Measurements from ENCODE around the gene PAQR4. TPM values are rescaled to one million over a fixed set of nuclear protein-coding genes. Genes with fewer than 3 reads are reported as not detected.

Gene PAQR4
- total RNA-seq, 4 donors from 2014 or later = 2.9 to 18.8 (median 8.0) TPM

DNA sequence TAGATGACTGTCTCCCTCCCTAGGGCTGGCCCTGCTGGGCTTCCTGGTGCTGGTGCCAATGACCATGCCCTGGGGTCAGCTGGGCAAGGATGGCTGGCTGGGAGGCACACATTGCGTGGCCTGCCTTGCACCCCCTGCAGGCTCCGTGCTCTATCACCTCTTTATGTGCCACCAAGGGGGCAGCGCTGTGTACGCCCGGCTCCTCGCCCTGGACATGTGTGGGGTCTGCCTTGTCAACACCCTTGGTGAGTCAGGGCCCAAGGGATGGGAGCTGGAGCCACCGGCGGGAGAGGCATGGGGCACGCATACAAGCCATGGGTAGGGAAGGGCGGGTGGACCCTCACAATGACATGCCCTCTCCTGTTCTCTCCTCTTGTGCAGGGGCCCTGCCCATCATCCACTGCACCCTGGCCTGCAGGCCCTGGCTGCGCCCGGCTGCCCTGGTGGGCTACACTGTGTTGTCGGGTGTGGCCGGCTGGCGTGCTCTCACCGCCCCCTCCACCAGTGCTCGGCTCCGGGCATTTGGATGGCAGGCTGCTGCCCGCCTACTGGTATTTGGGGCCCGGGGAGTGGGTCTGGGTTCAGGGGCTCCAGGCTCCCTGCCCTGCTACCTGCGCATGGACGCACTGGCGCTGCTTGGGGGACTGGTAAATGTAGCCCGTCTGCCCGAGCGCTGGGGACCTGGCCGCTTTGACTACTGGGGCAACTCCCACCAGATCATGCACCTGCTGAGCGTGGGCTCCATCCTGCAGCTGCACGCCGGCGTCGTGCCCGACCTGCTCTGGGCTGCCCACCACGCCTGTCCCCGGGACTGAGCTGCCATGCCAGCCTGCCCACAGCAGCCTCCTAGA lies 2.2 kb downstream of the PAQR4 start:
- TF ChIP-seq, protein P1, sequence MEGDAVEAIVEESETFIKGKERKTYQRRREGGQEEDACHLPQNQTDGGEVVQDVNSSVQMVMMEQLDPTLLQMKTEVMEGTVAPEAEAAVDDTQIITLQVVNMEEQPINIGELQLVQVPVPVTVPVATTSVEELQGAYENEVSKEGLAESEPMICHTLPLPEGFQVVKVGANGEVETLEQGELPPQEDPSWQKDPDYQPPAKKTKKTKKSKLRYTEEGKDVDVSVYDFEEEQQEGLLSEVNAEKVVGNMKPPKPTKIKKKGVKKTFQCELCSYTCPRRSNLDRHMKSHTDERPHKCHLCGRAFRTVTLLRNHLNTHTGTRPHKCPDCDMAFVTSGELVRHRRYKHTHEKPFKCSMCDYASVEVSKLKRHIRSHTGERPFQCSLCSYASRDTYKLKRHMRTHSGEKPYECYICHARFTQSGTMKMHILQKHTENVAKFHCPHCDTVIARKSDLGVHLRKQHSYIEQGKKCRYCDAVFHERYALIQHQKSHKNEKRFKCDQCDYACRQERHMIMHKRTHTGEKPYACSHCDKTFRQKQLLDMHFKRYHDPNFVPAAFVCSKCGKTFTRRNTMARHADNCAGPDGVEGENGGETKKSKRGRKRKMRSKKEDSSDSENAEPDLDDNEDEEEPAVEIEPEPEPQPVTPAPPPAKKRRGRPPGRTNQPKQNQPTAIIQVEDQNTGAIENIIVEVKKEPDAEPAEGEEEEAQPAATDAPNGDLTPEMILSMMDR (IDR thresholded peaks at IDR 0.05) = no peak
- no peak for TF ChIP-seq POLR2A (IDR thresholded peaks at IDR 0.05)
- no peak for DNase-seq
- no peak overlapping the region for H3K4me3 ChIP-seq
- peaks cover 0 to 6% (median 0%) of the 10 kb centered on the region in 3 donors for H3K36me3 ChIP-seq
- H3K4me1 ChIP-seq = peaks cover 18 to 51% (median 35%) of the 10 kb centered on the region in 3 donors
- WGBS, 2 donors = 74 to 76% methylated on average over 5 to 8 of the region's 35 CpGs
- intact Hi-C loops (cut with DNase I) = no loop called here
- no peaks in the 10 kb centered on the region for H3K9me3 ChIP-seq
- H3K27me3 ChIP-seq = peaks cover 0 to 23% (median 13%) of the 10 kb centered on the region in 4 donors
- H3K27ac ChIP-seq = no peak overlapping the region

DNA sequence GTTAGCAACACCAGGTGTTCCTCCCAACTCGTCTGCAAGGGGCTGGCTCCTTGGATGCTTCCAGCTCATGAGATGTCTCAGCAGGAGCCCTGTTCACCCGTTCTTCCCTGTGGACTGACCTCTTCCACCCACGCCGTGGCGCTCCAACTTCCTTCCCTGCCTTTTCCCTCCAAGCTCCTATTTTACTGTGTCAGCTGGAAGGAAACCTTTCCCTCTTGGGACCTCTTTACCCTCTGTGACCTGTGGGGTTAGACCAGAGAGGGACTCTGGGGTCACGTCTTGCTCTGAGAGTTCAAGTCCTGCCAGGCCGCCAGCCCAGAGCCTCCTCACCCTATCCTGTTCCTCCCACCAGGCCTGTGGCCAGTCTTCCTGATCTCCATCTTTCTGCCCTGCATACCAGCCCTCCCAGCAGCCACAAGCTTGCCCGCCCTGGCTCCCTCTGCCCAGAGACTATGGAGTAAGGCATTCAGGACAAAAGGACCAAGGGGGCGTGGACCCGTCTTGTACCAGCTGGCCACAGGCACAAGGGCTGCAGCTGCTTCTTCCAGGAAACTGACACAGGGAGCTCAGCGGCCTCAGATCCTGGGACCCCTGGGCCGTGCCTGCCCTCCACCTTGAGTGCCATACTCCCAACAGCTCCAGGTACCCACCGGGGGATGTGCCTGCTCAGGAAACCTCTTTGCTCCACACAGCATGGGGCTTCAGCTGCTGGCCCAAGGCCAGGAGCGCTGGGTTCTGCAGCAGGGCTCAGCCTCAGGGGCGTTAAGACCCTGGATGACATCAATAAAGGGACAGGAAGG lies 3.0 kb downstream of the PAQR4 start:
- peaks cover 18 to 44% (median 28%) of the 10 kb centered on the region in 3 donors for H3K4me1 ChIP-seq
- TF ChIP-seq, protein P1 (IDR thresholded peaks at IDR 0.05) = no peak
- no peak for TF ChIP-seq POLR2A (IDR thresholded peaks at IDR 0.05)
- H3K27ac ChIP-seq = no peak overlapping the region
- no peak for DNase-seq
- peaks cover 0 to 6% (median 0%) of the 10 kb centered on the region in 3 donors for H3K36me3 ChIP-seq
- H3K9me3 ChIP-seq = no peaks in the 10 kb centered on the region
- intact Hi-C loops (cut with DNase I) = no loop called here
- no peak overlapping the region for H3K4me3 ChIP-seq
- WGBS, 2 donors = 73 to 75% methylated on average over 7 to 8 of the region's 15 CpGs
- peaks cover 0 to 15% (median 8%) of the 10 kb centered on the region in 4 donors for H3K27me3 ChIP-seq

DNA sequence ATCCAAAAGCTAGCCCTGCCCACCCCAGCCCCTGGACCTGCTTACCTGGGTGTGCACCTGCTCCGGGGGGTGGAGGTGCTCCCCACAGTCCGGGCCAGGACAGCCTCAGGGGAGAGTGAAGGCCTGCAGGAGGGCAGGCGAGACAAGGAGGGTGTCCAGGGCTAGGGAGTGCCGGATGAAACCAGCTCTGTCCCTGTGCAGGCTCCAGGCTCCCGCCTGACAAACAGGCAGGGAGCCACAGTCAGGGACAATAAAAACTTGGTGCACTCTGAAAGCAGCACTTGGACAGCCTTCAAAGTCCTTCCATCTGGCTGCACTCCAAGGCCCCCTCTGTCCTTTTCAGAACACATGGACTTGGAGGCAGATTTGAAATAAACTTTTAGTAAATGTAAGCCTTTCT lies 3.9 kb downstream of the PAQR4 start:
- no peak for TF ChIP-seq POLR2A (IDR thresholded peaks at IDR 0.05)
- TF ChIP-seq, protein P1 (IDR thresholded peaks at IDR 0.05) = no peak
- peaks cover 17 to 44% (median 27%) of the 10 kb centered on the region in 3 donors for H3K4me1 ChIP-seq
- WGBS, 2 donors = 51 to 94% methylated on average over 2 to 3 of the region's 5 CpGs
- H3K27ac ChIP-seq = no peak overlapping the region
- peaks cover 0 to 6% (median 0%) of the 10 kb centered on the region in 3 donors for H3K36me3 ChIP-seq
- H3K9me3 ChIP-seq = no peaks in the 10 kb centered on the region
- H3K27me3 ChIP-seq = peaks cover 0 to 6% (median 0%) of the 10 kb centered on the region in 4 donors
- DNase-seq = no peak
- no peak overlapping the region for H3K4me3 ChIP-seq
- intact Hi-C loops (cut with DNase I) = no loop called here

DNA sequence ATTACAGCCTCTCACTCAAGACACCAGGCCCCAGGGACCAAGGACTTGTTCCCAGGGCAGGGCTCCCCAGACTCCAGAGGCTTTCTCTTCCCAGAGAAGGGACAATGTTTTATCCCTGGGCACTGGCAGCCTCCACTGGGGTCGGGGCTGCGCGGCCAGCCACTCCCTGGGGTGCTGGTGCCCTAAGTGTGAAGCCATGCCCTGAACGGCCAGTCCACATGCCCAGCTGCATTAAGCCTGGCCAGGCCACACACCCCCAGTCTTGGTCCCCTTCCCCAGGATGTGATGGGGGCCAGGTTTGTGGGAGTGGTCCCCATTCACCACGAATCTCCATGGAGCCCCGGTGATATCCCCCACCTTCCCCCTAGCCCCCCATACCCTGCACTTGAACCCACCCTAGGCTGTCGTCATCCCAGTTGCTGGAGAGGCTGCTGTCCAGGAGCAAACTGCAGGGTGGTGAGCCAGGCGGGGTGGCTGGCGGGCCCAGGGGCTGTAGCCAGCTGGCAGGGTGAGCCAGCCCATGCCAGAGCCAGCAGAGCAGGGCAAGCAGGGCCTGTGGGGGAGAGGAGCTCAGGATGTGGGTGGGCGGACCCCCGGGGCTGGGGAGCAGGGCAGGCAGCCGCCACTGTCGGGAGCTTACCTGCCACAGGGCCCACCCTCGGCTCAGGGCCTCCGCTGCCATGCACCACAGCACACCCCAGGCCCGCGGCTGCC lies 4.6 kb downstream of the PAQR4 start:
- WGBS, 2 donors = 65 to 93% methylated on average over 3 to 4 of the region's 17 CpGs
- DNase-seq = no peak

More for the DNA sequence above, 4.6 kb downstream of the PAQR4 start:
- H3K9me3 ChIP-seq = no peaks in the 10 kb centered on the region
- H3K4me1 ChIP-seq = peaks cover 11 to 44% (median 21%) of the 10 kb centered on the region in 3 donors
- peaks cover 0 to 3% (median 0%) of the 10 kb centered on the region in 4 donors for H3K27me3 ChIP-seq
- intact Hi-C loops (cut with DNase I) = no loop called here
- TF ChIP-seq, protein P1 (IDR thresholded peaks at IDR 0.05) = no peak
- TF ChIP-seq POLR2A (IDR thresholded peaks at IDR 0.05) = no peak
- peaks cover 0 to 6% (median 0%) of the 10 kb centered on the region in 3 donors for H3K36me3 ChIP-seq
- no peak overlapping the region for H3K27ac ChIP-seq
- no peak overlapping the region for H3K4me3 ChIP-seq

Measured in esophagus squamous epithelium (tissue), 5 donors.